ENCODE results near the gene TBK1.

Gene TBK1

DNA sequence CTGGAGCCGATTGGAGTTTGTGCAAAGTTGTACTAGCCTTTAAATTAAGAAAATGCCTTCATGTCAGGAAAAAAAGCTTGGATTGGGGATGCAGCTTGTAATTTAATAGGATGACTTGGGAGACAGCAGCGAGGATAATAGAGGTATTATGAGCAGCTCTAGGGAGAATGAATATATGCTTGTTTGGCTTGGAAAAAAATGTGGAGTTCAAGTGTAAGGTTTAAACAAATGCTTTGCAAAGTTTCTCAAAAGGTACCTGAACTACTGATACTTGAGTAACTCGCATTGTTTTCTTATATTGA, 93.1 kb downstream of the TBK1 start:
- no peak for DNase-seq (ENCODE audit: low spot score)

GRCh38 chr12:64549108-64549507, 97.2 kb downstream of the TBK1 start:
- no peak for DNase-seq (ENCODE audit: low spot score)

DNA sequence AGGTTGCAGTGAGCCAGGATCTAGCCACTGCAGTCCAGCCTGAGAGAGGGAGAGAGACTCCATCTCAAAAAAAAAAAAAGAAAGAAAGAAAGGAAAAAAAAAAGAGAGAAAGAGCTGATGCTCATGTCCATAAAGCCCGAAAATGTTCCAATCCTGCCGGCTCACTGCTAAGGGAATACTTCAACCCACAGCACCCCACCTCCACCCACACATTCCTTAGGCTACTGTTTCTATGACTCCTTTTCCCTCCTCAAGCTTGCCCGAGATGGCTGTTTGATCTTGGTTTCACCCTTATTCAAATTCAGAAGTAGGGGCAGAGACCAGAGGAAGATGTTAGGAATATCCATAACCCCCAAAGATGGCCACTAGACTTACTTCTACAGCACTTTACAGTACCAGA, 98.8 kb downstream of the TBK1 start:
- no peak for DNase-seq (ENCODE audit: low spot score)

GRCh38 chr12:64551676-64552075, 99.8 kb downstream of the TBK1 start:
- DNase-seq (ENCODE audit: low spot score), result no peak
